Stimulated activated naive CD8-positive, alpha-beta T cell treated with anti-CD3 and anti-CD28 coated beads, Interleukin-15, Interleukin-2, amounts not matched to agents 100 ng/mL and 50 ng/mL, for 24 hours (primary cell): ENCODE data around the gene FHAD1.

Source experiments
- H3K27ac Mint-ChIP-seq: one replicate; pipeline ENCODE4 v1.8.0; 2021; ENCODE audit warnings: mild to moderate bottlenecking, mixed read lengths
- H3K27me3 Mint-ChIP-seq: one replicate; pipeline ENCODE4 v1.8.0; 2021; ENCODE audit warnings: mixed read lengths
- H3K36me3 Mint-ChIP-seq: one replicate; pipeline ENCODE4 v1.8.0; 2021; ENCODE audit warnings: low read depth, mixed read lengths
- H3K4me1 Mint-ChIP-seq: one replicate; pipeline ENCODE4 v1.8.0; 2021; ENCODE audit warnings: low read depth, mixed read lengths
- H3K4me3 Mint-ChIP-seq: one replicate; pipeline ENCODE4 v1.8.0; 2021; ENCODE audit warnings: mild to moderate bottlenecking, mixed read lengths
- H3K9me3 Mint-ChIP-seq: one replicate; pipeline ENCODE4 v1.8.0; 2021; ENCODE audit warnings: mixed read lengths

The FHAD1 gene

DNA sequence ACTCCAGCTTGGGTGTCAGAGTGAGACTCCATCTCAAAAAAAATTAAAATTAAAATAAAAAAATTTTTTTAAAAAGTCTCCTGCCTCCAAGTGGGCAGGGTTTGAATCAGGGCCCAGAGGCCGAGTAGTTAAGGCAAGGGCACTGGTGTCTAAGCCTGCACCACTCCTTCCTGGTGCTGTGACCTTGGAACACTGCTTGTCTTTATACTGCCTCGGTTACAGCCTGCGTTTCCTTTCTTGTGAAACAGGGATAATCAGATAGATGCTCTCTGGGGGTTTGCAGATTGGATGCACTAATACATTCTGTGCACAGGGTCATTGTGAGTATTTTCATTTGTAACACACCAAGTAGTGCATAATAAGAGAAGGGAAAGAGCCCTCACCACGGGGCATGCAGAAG is 104.3 kb downstream of the FHAD1 start:
- no peaks in the 10 kb centered on the region for H3K9me3 Mint-ChIP-seq
- H3K27ac Mint-ChIP-seq: no peak overlapping the region
- H3K27me3 Mint-ChIP-seq: peaks cover 8% of the 10 kb centered on the region
- no peaks in the 10 kb centered on the region for H3K36me3 Mint-ChIP-seq
- H3K4me1 Mint-ChIP-seq: peaks cover 66% of the 10 kb centered on the region
- no peak overlapping the region for H3K4me3 Mint-ChIP-seq

- Mint-ChIP-seq H3K4me1 (peaks cover 56% of the 10 kb centered on the region), H3K36me3 (no peaks in the 10 kb centered on the region), H3K27ac (peak overlapping the region; percentile 74), H3K27me3 (peaks cover 8% of the 10 kb centered on the region), H3K4me3 (no peak overlapping the region), H3K9me3 (no peaks in the 10 kb centered on the region)
Observed at GRCh38 chr1:15352128-15352957, 105.3 kb downstream of the FHAD1 start.

DNA sequence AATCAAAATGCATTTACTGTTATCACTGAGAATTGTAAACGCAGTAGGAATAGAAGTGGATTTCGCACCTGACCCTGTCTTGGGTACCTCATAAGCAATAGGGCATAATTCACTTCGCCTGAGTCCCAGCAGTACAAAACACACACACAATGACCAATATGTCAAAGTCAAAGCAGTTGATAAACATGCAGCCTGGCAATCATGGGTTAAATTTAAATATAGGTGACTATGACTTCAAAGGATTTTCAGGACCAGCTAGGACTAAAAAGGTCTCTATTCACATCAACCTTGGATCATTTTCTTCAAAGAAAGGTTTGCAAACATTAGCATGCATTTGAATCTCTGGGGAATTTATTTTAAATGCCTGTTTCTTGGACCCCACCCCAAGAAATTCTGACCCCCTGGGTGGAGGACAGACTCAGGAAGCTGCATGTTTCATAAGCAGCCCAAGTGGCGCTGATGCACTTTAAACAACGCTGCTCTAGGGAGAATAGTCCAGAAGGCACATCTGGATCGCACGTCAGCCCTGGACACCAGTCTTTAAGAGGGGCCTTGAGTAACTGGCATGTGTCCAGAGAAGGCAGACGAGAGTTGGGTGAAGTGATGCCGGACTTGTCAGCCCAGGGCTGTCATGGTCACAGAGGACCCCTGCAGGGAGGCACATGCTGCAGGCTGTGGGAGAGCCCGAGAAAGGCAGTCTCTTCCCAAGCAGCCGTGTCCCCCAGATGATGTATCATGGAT is 107.0 kb downstream of the FHAD1 start:
- H3K27ac Mint-ChIP-seq: no peak overlapping the region
- peaks cover 8% of the 10 kb centered on the region for H3K27me3 Mint-ChIP-seq
- no peaks in the 10 kb centered on the region for H3K36me3 Mint-ChIP-seq
- H3K9me3 Mint-ChIP-seq: no peaks in the 10 kb centered on the region
- H3K4me3 Mint-ChIP-seq: no peak overlapping the region
- H3K4me1 Mint-ChIP-seq: peaks cover 49% of the 10 kb centered on the region

DNA sequence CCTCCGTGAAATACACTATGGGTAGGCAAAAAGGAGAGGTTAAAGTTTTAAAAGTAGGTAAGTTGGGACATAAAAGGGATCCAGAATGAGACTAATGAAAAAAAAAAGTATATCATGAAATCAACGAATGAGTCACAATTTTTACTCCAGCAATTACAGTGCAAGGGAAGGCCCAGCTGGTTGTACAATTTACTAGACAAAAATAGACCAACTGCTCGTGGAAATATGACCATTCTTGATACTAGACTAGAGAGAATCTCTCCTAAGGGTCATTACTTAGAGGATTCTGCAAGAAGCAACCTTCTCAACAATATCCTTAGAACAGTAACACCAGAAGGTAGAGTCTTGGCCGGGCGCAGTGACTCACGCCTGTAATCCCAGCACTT is 107.5 kb downstream of the FHAD1 start:
- H3K4me1 Mint-ChIP-seq: peaks cover 49% of the 10 kb centered on the region
- H3K27ac Mint-ChIP-seq: no peak overlapping the region
- H3K4me3 Mint-ChIP-seq: no peak overlapping the region
- peaks cover 8% of the 10 kb centered on the region for H3K27me3 Mint-ChIP-seq
- no peaks in the 10 kb centered on the region for H3K9me3 Mint-ChIP-seq
- H3K36me3 Mint-ChIP-seq: no peaks in the 10 kb centered on the region

GRCh38 chr1:15355968-15356625 is 109.1 kb downstream of the FHAD1 start:
- H3K36me3 Mint-ChIP-seq: no peaks in the 10 kb centered on the region
- H3K27me3 Mint-ChIP-seq: peaks cover 8% of the 10 kb centered on the region
- H3K4me3 Mint-ChIP-seq: no peak overlapping the region
- H3K27ac Mint-ChIP-seq: no peak overlapping the region
- H3K4me1 Mint-ChIP-seq: peaks cover 44% of the 10 kb centered on the region
- no peaks in the 10 kb centered on the region for H3K9me3 Mint-ChIP-seq

GRCh38 chr1:15357612-15358207 is 110.7 kb downstream of the FHAD1 start:
- H3K4me3 Mint-ChIP-seq: no peak overlapping the region
- H3K36me3 Mint-ChIP-seq: no peaks in the 10 kb centered on the region

DNA sequence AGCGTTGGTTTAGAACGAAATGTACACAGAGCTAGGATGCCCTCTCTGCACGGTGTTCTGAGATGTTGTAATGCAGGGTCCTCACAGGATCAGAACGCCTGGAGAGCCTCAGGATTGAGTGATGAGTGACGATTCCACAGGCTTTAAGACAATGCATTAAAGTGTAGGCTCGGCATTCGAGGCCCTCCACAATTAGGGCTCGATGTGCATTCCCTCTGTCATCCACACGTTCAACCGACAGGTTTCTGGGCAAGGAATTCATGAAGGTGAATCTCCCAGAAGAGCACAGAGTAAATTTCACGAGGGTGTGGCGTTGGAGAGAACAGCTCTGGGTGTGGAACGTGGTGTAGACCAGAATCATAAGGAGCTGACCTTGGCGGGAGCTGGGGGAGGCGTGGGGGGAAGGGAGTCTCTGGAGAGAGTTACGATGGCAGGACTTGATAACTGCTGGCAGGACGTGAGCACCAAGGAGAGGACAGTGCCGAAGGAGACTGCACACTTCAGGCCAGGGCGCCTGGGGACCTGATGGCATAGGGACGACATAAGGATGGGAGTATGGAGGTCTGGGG is 111.6 kb downstream of the FHAD1 start:
- Mint-ChIP-seq H3K4me3 (no peak overlapping the region), H3K27me3 (peaks cover 8% of the 10 kb centered on the region), H3K9me3 (no peaks in the 10 kb centered on the region), H3K36me3 (no peaks in the 10 kb centered on the region), H3K4me1 (peaks cover 25% of the 10 kb centered on the region), H3K27ac (no peak overlapping the region)

More at GRCh38 chr1:15357612-15358207, 110.7 kb downstream of the FHAD1 start:
- H3K27me3 Mint-ChIP-seq: peaks cover 8% of the 10 kb centered on the region
- no peak overlapping the region for H3K27ac Mint-ChIP-seq
- H3K4me1 Mint-ChIP-seq: peaks cover 29% of the 10 kb centered on the region
- H3K9me3 Mint-ChIP-seq: no peaks in the 10 kb centered on the region

DNA sequence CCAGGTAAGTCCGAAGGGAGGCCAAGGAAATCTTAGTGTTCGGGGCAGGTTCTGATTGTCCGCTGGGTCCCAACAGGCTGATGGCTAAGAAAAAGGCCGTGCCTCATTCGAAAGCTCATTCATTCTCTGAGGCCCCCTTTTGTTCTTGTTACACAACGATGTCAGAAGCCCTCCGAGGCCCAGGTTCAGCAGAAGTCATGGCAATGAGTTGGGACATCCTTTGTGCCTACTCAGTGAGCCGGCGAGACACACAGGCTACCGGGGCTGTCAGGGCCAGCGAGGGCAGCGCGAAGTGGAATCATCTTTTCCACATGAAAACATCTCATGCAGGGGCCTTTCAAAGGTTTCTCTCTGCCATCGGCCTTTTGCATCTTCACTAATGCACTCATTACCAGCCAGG is 113.7 kb downstream of the FHAD1 start:
- H3K27me3 Mint-ChIP-seq: no peaks in the 10 kb centered on the region
- H3K4me1 Mint-ChIP-seq: peaks cover 6% of the 10 kb centered on the region
- H3K36me3 Mint-ChIP-seq: no peaks in the 10 kb centered on the region
- H3K9me3 Mint-ChIP-seq: no peaks in the 10 kb centered on the region
- no peak overlapping the region for H3K27ac Mint-ChIP-seq
- no peak overlapping the region for H3K4me3 Mint-ChIP-seq

DNA sequence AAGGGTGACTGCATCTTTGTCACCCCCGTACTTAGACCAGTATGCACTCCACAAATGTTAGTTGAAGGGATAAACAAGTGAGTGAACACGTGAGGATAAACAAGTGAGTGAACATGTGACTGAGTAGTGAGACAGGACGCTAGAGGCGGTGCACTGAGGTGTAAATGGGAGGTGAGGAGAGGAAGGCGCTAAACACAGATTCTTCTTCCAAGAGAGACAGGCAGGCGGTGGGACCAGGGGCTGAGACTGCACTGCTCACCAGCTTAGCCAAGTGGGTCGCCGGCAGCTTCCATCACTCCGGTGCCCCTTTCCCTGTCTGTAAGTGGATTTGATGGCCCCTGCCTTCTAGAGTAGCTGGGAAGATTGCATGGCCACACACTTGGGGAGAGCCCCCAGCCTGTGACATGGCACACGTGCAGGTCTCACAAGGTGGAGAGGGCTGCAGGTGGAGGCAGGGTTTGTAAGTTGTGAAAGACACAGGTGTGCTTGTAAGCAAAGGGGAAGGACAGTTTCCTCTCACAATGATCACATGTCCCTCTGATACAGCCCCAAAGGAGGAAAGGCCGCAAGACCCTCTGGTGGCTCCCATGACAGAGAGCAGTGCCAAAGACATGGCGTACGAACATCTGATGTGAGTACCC is 115.2 kb downstream of the FHAD1 start:
- H3K9me3 Mint-ChIP-seq: no peaks in the 10 kb centered on the region
- H3K27ac Mint-ChIP-seq: no peak overlapping the region
- H3K36me3 Mint-ChIP-seq: no peaks in the 10 kb centered on the region
- no peak overlapping the region for H3K4me3 Mint-ChIP-seq
- H3K27me3 Mint-ChIP-seq: no peaks in the 10 kb centered on the region
- no peaks in the 10 kb centered on the region for H3K4me1 Mint-ChIP-seq

DNA sequence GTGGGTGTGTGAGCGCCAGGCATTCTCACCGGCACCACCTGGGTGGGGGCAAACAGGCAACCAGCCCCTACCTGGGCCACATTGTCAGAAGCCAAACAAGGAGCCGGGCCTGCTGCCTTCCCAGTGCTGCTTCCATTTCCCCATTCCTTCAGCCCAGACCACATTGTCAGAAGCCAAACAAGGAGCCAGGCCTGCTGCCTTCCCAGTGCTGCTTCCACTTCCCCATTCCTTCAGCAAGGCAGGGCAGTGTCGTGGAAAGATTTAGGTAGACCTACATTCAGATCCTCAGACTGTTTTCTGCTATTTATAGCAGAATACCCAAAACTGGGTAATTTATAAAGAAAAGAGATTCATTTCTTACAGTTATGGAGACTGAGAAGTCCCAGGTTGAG is 115.7 kb downstream of the FHAD1 start:
- no peaks in the 10 kb centered on the region for H3K4me1 Mint-ChIP-seq

GRCh38 chr1:15364740-15365139 is 117.7 kb downstream of the FHAD1 start:
- Mint-ChIP-seq H3K4me1 (no peaks in the 10 kb centered on the region), H3K27ac (no peak overlapping the region), H3K9me3 (no peaks in the 10 kb centered on the region), H3K27me3 (no peaks in the 10 kb centered on the region), H3K36me3 (no peaks in the 10 kb centered on the region), H3K4me3 (no peak overlapping the region)

More for the DNA sequence above, 115.7 kb downstream of the FHAD1 start:
- Mint-ChIP-seq H3K4me3 (no peak overlapping the region), H3K9me3 (no peaks in the 10 kb centered on the region), H3K27me3 (no peaks in the 10 kb centered on the region), H3K27ac (no peak overlapping the region), H3K36me3 (no peaks in the 10 kb centered on the region)

GRCh38 chr1:15368888-15369287 is 121.9 kb downstream of the FHAD1 start:
- Mint-ChIP-seq H3K27ac (no peak overlapping the region), H3K27me3 (no peaks in the 10 kb centered on the region)

GRCh38 chr1:15370268-15370667 is 123.2 kb downstream of the FHAD1 start:
- H3K4me3 Mint-ChIP-seq: no peak overlapping the region
- no peaks in the 10 kb centered on the region for H3K9me3 Mint-ChIP-seq
- H3K4me1 Mint-ChIP-seq: no peaks in the 10 kb centered on the region
- no peaks in the 10 kb centered on the region for H3K36me3 Mint-ChIP-seq
- H3K27ac Mint-ChIP-seq: no peak overlapping the region
- no peaks in the 10 kb centered on the region for H3K27me3 Mint-ChIP-seq

More at GRCh38 chr1:15368888-15369287, 121.9 kb downstream of the FHAD1 start:
- Mint-ChIP-seq H3K4me1 (no peaks in the 10 kb centered on the region), H3K9me3 (no peaks in the 10 kb centered on the region), H3K4me3 (no peak overlapping the region), H3K36me3 (no peaks in the 10 kb centered on the region)

GRCh38 chr1:15370781-15371520 is 123.9 kb downstream of the FHAD1 start:
- H3K9me3 Mint-ChIP-seq: no peaks in the 10 kb centered on the region
- no peaks in the 10 kb centered on the region for H3K4me1 Mint-ChIP-seq
- H3K27me3 Mint-ChIP-seq: no peaks in the 10 kb centered on the region
- no peaks in the 10 kb centered on the region for H3K36me3 Mint-ChIP-seq
- H3K4me3 Mint-ChIP-seq: no peak overlapping the region
- H3K27ac Mint-ChIP-seq: no peak overlapping the region
